ENCODE data around the gene CACNA1H.
"Not testable (repeated sequence)": the region's sequence is repeated elsewhere in the genome, so short reads cannot be mapped to it uniquely, and the experiment has no call there.

CACNA1H gene

DNA sequence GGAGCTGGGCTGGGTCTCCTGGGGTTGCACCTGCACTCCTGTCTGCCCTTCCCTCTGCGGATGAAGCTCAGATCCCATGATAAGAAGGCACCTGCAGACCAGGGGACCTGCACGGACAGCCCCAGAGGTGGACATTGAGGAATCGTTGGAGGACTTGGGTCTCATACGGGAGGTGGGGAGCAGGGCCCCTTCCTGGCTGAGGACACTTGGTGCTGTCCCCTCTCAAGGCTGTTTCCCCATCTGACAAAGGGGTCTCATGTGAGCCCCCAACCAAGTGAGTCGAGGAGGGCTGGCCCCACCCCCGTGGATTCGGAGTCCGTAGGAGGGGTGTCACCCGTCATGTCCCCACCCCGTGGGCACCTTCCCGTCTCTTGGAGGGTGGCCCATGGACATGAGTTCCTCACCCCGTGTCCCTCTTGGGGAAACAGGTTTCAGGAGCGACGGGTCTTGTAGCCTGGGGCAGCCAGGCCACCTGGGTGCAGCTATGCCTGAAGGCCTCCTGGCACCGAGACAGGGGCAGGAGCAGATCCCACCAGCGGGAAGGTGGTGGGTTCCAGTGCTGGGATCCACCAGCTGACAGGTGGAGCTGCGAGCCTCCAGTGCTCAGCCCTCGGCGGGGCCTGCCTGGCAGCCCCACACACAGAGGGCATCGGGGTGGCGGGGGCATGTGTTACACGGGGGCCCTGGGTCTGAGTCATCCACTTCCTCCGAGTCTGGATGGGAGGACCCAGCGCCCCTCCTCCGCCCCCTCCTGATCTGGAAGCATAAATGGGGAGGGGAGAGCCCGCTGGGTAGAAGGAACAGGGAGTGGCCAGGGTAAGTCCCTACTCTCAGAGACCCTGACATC is 102.6 kb downstream of the CACNA1H start, which contains the start of gene TPSD1:
TSS of gene TPSD1 (plus strand) at position 794 of the 847 bp plus-strand sequence. CDS start 212 bp downstream, outside the sequence.
- DNase-seq (ENCODE audit: low read depth), result not testable (repeated sequence)

DNA sequence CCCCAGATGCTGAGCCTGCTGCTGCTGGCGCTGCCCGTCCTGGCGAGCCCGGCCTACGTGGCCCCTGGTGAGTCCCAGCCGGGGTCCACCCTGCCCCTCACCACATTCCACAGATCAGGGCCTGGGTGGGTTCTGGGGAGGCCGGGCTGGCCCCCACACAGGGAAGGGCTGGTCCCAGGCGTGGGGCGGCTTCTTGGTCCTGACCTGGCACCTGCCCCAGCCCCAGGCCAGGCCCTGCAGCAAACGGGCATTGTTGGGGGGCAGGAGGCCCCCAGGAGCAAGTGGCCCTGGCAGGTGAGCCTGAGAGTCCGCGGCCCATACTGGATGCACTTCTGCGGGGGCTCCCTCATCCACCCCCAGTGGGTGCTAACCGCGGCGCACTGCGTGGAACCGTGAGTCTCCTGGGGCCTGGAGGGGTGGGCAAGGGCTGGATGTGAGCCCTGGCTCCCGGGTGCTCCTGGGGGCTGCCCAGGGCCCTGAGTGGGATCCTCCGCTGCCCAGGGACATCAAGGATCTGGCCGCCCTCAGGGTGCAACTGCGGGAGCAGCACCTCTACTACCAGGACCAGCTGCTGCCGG is 103.5 kb downstream of the CACNA1H start:
- DNase-seq (ENCODE audit: low read depth), result not testable (repeated sequence)

DNA sequence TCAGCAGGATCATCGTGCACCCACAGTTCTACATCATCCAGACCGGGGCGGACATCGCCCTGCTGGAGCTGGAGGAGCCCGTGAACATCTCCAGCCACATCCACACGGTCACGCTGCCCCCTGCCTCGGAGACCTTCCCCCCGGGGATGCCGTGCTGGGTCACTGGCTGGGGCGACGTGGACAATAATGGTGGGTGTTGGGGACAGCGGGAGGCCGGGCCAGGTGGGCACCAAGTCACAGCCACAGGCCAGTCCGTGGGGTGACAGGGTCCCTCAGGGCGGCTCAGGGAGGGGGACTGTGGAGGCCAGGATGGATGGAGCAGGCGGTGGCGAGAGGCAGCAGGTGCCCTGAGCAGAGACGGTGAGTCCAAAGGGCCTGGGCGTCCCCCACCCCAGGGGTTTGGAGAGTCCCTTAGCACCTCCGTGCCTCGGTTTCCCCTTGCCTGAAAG is 104.0 kb downstream of the CACNA1H start:
- no peak for DNase-seq (ENCODE audit: low read depth)

DNA sequence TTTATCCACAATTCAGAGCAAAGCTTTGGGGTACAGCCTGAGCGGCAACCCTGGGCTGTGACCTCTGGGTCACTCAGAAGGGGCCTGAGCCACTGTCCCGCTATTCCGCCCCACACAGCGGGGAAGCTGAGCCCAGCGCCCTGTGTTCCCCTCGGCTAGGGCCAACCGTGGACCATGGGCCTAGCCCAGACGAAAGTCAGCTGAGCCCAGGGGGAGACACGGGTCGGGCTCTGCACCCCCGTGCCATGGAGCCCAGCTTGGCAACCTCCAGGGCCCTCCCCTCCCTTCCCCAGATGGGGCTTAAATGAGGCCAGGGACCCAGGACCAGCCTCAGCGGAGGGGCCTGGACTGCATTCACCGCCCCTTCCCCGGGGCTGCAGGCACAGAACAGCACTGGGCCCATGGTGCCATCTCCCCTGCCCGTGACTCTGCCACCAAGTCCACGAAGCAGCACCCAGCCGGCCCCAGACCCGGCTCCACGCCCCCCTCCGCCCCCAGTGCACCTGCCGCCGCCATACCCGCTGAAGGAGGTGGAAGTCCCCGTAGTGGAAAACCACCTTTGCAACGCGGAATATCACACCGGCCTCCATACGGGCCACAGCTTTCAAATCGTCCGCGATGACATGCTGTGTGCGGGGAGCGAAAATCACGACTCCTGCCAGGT is 104.8 kb downstream of the CACNA1H start:
- no peak for DNase-seq (ENCODE audit: low read depth)

DNA sequence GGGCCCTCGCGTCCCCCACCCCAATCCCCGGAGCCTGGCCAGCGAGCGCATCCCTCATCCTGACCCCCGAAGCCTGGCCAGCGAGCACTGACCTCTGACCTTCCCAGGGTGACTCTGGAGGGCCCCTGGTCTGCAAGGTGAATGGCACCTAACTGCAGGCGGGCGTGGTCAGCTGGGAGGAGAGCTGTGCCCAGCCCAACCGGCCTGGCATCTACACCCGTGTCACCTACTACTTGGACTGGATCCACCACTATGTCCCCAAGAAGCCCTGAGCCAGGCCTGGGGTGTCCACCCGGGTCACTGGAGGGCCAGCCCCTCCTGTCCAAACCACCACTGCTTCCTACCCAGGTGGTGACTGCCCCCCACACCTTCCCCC is 105.3 kb downstream of the CACNA1H start:
- DNase-seq (ENCODE audit: low read depth), result no peak

DNA sequence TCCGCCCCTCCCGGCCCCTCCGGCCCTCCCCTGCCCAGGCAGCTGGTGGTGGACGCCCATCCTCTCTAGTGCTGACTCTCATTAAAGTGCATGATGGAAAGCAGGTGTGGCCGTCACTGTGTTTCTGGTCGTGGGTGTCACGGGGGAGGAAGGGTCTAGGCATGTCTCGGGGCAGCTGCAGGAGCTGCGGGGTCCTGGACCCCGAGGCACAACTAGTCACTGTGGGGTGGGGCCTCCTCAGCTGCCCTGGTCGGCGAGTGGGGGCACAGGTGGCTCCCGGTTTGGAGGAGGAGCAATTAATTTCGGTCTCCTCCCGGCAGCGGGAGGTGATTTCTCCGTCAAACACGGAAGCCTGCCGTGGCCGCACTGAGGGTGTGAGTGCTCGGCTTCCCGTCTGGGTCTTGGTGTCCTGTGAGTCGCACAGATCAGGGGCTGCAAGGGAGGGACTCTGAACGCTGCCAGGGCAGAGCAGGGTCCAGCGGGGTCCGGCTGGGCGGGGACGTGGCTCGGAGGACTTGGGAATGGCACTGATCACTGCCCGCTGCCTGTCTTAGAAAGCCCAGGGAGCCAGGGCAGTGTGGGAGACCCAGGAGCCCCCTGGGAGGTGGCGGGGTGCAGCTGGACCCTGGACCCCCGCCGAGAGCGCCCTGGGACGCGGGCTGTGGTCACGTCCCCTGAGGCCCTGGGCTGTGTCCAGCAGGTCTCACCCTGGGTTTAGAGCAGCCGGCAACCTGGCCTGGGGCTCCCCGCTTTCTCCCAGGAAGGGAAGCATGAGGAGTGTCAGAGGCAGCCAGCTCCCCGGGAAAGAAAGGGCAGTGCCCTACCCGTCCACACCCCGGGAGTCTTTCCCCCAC is 106.2 kb downstream of the CACNA1H start:
- no peak for DNase-seq (ENCODE audit: low read depth)

DNA sequence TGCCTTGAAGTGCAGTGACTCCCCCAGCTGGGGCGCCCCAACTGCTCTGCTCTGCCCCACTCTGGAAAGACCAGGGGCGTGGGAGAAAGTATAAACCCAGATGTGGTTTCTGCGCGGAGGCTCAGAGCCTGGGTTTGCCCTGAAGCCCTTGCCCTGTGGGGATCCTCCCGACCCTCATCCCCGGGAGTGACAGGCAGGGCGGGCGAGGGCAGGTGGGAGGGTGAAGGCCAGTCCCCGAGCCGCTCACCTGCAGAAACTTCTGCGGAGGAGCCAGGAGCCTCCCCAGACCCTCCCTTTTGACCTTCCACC is 106.8 kb downstream of the CACNA1H start:
- no peak for DNase-seq (ENCODE audit: low read depth)

DNA sequence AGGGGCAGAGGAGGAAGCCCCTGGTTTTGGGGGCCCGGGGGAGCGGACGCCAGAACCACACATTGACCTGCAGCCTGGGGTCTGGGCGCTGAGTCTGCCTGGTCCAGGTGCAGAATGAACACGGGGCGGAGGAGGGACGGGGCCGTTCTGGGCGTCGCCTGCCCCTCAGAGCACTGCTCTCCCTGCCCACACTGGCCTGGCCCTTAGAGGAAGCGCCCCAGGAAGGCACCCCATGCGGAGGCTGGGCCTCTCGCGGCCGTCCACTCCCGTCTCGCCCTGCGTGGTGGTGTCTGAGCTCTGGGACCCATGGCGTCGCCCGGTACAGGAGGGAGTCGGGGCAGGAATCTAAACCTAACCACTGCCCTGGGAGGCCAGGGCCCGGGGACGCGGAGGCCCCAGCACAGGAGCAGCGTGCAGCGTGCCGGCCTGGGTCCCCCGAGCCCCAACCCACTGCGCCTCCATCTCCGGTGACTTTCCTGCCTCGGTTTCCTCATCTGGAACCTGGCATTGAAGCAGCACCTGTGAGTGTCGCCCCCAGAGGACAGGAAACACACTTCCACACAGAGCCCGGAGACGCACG is 107.3 kb downstream of the CACNA1H start:
- DNase-seq (ENCODE audit: low read depth), result no peak

DNA sequence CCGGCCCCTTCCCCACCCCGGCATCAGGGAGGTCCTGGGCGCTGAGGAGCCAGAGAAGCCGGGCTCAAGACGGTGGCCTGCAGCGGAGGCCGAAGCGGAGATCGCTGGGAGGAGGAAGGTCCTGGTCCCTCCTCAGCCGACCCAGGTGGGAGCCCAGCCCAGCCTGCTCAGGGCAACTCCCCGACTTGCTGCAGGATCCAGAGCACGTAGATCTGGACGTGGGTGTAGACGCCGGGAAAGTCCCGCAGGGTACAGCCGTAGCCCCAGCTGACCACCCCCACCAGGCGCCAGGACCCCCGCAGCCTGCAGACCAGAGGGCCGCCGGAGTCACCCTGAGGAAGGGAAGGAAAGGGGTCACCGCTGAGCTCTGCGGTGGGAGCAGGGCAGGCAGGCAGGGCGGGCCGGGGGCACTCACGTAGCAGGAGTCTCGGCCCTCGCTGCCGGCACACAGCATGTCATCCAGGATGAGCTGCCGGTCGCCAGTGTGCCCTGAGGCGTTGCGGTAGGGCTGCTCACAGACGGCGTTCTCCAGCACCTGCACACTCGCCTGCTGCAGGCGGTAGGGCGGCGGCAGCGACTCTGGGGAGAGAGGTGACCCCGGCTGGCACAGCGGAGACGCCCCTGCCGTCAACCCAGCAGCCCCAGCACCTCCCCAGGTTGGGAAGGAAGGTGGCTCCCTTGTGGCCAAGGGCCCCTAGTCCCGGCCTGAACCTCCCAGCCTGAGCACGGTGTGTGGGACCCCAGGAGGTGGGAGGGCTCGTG is 108.4 kb downstream of the CACNA1H start:
- no peak for DNase-seq (ENCODE audit: low read depth)

DNA sequence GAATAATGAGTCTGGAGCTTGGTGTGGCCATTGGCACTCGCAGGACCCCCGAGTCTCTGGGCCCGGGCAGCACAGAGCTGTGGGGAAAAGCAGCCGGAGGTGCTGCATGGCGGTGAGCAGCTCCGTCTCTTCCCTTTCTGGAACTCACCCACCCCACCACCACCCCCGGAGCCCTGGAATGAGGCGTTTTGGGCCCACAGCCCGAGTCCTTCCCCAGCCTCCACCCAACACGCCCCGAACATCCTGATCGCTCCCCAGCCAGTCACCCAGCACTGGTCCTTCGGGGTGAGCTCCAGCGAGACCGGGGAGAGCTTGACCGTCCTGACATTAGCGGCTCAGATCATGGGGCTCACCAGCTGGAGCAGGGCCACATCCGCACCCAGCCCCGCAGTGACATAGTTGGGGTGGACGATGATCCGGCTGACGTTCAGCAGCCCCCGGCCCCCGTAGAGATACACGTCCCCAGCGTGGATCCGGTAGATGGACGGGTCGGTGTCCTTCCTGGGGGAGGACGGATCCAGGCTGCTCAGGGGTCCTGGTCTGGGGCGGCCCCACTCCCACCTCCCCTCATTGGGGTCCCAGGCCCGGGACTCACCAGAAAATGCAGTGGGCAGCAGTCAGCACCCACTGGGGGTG is 109.4 kb downstream of the CACNA1H start:
- no peak for DNase-seq (ENCODE audit: low read depth)

DNA sequence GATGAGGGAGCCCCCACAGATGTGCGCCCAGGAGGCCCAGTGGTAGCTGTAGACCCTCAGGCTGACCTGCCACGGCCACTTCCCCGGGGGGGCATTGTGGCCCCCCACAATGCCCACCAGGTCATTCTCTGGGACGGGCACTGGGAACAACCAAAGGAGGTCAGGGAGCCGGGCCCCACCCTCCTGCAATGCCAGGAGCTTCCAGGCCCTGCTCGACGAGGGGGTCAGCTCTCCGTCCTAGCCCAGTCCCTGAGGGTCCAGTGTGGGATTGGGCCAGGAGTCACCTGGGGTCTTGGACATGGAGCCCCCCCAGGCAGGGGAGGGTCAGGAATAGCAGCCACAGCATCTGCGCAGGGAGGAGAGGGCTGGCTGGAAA is 109.9 kb downstream of the CACNA1H start:
- DNase-seq (ENCODE audit: low read depth), result no peak

DNA sequence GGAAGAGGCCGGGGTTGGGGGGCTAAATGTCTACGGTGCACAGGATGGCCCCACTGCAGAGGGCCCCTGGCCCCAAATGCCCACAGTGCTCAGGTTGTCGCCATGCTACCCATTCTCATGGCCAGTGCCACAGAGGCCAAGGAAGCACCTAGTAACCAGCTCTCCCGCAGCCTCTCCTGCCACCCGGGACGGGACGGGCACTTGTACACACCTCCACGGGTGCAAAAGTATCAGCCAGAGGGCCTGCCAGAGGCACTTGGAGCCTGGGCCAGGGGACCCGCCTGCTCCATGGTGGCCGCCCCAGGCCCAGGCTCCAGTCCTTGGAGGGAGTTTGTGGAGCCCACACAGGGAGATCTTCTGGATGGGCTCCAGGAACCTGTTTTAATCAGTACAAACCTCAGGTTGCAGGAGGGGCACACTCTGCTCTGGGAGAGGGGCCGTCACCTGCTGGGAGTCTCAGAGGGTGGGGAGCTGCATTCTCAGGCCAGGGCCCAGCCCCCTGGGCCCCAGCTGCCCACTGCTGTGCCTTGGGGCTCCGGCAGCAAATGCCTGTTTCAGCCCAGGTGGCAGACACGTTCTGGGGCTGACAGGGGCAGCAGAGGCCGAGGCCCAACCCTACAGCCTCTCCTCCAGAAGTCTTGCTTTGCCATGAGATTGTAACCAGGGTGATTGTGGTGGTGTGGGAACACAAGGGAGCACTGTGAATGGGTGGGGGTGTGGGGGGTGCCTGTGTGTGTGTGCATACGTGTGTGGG is 110.9 kb downstream of the CACNA1H start:
- no peak for DNase-seq (ENCODE audit: low read depth)

DNA sequence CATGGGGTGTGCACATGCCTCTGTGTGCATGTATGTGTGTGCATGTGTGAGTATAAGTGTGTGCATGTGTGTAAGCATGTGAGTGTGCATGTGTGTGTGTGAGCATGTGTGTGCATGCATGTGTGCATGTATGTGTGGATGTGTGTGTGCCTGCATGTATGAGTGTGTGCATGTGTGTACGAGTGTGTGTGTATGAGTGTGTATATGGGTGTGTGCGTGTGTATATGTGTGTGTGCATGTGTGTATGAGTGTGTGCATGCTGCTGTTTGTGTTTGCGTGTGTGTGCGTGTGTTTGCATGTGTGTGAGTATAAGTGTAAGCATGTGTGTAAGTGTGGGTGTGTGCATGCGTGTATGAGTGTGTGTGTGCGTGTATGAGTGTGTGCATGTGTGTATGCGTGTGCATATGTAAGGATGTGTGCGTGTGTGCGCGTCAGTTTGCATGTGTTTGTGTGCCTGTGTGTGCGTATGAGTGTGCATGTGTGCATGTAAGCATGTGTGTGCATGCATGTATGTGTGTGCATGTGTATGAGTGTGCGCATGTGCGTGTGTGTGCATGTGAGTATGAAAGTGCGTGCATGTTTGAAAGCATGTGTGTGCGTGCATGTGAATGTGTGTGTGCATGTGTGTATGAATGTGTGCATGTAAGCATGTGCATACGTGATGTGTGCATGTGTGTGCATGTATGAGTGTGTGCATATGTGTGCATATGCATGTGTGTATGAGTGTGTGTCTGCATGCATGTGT is 111.6 kb downstream of the CACNA1H start:
- no peak for DNase-seq (ENCODE audit: low read depth)

DNA sequence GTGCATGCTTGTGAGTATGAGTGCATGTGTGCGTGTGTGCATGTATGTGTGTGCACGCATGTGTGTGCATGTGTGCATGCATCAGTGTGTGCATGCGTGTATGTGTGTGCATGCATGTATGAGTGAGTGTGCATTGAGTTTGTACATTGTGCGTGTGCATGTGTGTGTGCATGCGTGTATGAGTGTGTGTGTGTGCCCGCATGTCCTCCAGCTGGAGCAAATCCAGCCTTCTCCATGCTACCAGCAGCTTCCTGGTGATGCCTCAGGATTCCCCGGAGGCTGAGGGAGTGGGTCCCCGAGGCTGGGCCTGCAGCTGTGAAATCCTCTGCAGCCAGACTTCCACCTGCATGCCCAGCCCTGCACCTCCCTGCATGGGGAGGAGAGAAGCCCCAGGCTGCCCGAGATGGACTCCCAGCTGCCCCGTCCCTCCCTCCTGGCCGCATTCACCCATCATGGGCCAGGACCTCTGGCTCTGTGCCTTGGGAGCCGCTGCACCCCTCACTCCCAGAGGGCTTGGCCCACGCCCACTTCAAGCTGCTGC is 112.3 kb downstream of the CACNA1H start:
- DNase-seq (ENCODE audit: low read depth), result no peak

DNA sequence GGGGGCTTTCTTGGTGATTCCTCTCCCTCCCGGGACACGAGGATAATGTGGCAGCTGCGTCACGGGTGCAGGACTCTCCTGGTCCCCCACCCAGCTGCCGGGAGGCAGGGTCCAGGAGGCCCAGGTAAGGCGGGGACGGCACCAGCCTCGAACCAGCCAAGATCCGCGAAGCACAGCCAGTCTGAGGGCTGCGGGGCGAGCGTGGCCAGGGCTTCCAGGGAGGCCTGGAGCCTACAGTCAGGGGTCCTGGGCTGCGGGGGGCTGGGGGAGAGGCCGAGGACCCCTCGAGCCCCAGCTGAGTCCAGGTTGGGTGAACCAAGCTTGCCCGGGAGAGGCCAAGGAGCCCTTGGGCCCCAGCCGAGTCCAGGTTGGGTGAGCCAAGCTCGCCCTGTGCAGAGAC is 112.9 kb downstream of the CACNA1H start:
- DNase-seq (ENCODE audit: low read depth), result no peak

DNA sequence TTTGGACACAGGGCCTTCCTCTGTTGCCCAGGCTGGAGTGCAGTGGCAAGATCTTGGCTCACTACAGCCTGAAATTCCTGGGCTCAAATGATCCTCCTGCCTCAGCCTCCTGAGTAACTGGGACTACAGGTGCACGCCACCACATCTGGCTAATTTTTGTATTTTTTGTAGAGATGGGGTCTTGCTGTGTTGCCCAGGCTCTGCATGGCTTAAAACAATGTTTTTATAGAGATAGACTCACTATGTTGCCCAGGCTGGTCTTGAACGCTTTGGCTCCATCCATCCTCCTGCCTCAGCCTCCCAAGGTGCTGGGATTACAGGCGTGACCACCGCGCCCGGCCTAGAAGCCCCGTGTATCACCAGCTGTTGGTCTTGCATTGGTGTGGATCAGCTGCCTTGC is 116.5 kb downstream of the CACNA1H start:
- DNase-seq (ENCODE audit: low read depth), result not testable (repeated sequence)

DNA sequence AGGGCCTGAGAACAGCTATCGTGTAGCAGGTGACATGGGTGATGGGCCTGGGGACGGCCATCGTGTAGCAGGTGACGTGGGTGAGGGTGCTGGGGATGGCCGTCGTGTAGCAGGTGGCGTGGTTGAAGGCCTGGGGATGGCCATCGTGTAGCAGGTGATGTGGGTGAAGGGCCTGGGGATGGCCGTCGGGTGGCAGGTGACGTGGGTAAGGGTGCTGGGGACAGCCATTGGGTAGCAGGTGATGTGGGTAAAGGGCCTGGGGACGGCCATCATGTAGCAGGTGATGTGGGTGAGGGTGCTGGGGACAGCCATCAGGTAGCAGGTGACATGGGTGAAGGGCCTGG is 118.4 kb downstream of the CACNA1H start:
- DNase-seq (ENCODE audit: low read depth), result no peak

Measured in HS-27A (cell line).